ENCODE data around the gene ARRDC5.
"Not testable (repeated sequence)": the region's sequence is repeated elsewhere in the genome, so short reads cannot be mapped to it uniquely, and the experiment has no call there.

Gene ARRDC5

DNA sequence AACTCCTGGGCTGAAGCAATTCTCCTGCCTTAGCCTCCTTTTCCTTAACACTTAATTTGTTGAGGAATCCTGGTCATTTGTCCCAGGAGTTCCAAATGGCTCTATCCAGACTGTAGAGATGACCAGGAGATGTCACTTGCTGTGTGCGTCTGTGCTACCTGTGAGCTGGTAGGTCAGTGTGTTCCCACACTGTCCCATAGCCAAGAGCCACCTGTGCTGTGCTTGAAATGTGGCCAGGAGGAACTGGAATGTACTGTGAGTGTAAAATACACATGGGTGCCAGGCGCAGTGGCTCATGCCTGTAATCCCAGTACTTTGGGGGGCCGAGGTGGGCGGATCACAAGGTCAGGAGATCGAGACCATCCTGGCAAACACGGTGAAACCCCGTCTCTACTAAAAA lies 36.8 kb upstream of the ARRDC5 start:
- Histone ChIP-seq H3K79me1 (replicated peaks; ENCODE audit: low read length, poor library complexity, severe bottlenecking) (peaks cover 20% of the 10 kb centered on the region), H3K36me3 (ENCODE audit: control insufficient read depth in 1 of 2, insufficient read depth in 2 of 2, low read depth in 1 of 2, low read length in 2 of 2) (peaks cover 17 to 42% of the 10 kb centered on the region in 2 experiments), H3K4me1 (ENCODE audit: control insufficient read depth, insufficient read depth, low read depth, low read length) (no peaks in the 10 kb centered on the region), H3K4me2 (ENCODE audit: low read length, poor library complexity, severe bottlenecking) (no peak overlapping the region), H3K4ac (ENCODE audit: low read depth in 1 of 2, low read length in 2 of 2) (no peak overlapping the region), H2BK120ac (ENCODE audit: low read depth, low read length) (no peak overlapping the region), H3K23ac (ENCODE audit: low read length in 2 of 2) (no peak overlapping the region), H2BK15ac (ENCODE audit: low read depth, poor library complexity, severe bottlenecking) (no peak overlapping the region), H2BK12ac (ENCODE audit: low read length in 2 of 2) (no peak overlapping the region), H2AK5ac (ENCODE audit: low read length, severe bottlenecking) (no peak overlapping the region), H4K91ac (ENCODE audit: low read length) (no peak overlapping the region), H3K4me3 (ENCODE audit: insufficient read depth in 1 of 2, low read depth in 1 of 2, low read length in 2 of 2) (no peak overlapping the region), H3K9me3 (ENCODE audit: control insufficient read depth, low read length) (no peaks in the 10 kb centered on the region), H3K27ac (ENCODE audit: low read length, poor library complexity, severe bottlenecking) (no peak overlapping the region), H2BK5ac (ENCODE audit: low read depth, low read length, poor library complexity, severe bottlenecking) (no peak overlapping the region), H4K8ac (ENCODE audit: low read length) (no peak overlapping the region), H2AFZ (ENCODE audit: low read depth, low read length) (no peak overlapping the region), H3K9ac (ENCODE audit: low read length) (no peak overlapping the region), H3K18ac (ENCODE audit: low read depth in 1 of 2, low read length in 2 of 2) (no peak overlapping the region), H3K27me3 (ENCODE audit: control insufficient read depth in 1 of 2, insufficient read depth in 1 of 2, low read length in 2 of 2) (no peaks in the 10 kb centered on the region), H3K14ac (ENCODE audit: low read length in 2 of 2) (no peak overlapping the region)
- DNase-seq = no peak
- WGBS = over 99% methylated on average over 7 of the region's 7 CpGs

- not testable (repeated sequence) for H3K4me2 ChIP-seq (ENCODE audit: low read length, poor library complexity, severe bottlenecking); H3K23ac ChIP-seq (ENCODE audit: low read length in 2 of 2); H3K4me1 ChIP-seq (ENCODE audit: control insufficient read depth, insufficient read depth, low read depth, low read length); H2AK5ac ChIP-seq (ENCODE audit: low read length, severe bottlenecking); H2BK12ac ChIP-seq (ENCODE audit: low read length in 2 of 2); H4K8ac ChIP-seq (ENCODE audit: low read length); H3K27ac ChIP-seq (ENCODE audit: low read length, poor library complexity, severe bottlenecking); H3K4me3 ChIP-seq (ENCODE audit: insufficient read depth in 1 of 2, low read depth in 1 of 2, low read length in 2 of 2); H3K18ac ChIP-seq (ENCODE audit: low read depth in 1 of 2, low read length in 2 of 2); H3K9me3 ChIP-seq (ENCODE audit: control insufficient read depth, low read length); H4K91ac ChIP-seq (ENCODE audit: low read length); H2AFZ ChIP-seq (ENCODE audit: low read depth, low read length); H2BK15ac ChIP-seq (ENCODE audit: low read depth, poor library complexity, severe bottlenecking); H2BK5ac ChIP-seq (ENCODE audit: low read depth, low read length, poor library complexity, severe bottlenecking); H2BK120ac ChIP-seq (ENCODE audit: low read depth, low read length); H3K4ac ChIP-seq (ENCODE audit: low read depth in 1 of 2, low read length in 2 of 2); H3K9ac ChIP-seq (ENCODE audit: low read length); H3K27me3 ChIP-seq (ENCODE audit: control insufficient read depth in 1 of 2, insufficient read depth in 1 of 2, low read length in 2 of 2); DNase-seq; H3K14ac ChIP-seq (ENCODE audit: low read length in 2 of 2)
- peaks cover 19% of the 10 kb centered on the region for H3K79me1 ChIP-seq (replicated peaks; ENCODE audit: low read length, poor library complexity, severe bottlenecking)
- peaks cover 22 to 36% of the 10 kb centered on the region in 2 experiments for H3K36me3 ChIP-seq (ENCODE audit: control insufficient read depth in 1 of 2, insufficient read depth in 2 of 2, low read depth in 1 of 2, low read length in 2 of 2)
- 93% methylated on average over 3 of the region's 4 CpGs for WGBS
Observed at GRCh38 chr19:4938461-4938860, 35.8 kb upstream of the ARRDC5 start.

DNA sequence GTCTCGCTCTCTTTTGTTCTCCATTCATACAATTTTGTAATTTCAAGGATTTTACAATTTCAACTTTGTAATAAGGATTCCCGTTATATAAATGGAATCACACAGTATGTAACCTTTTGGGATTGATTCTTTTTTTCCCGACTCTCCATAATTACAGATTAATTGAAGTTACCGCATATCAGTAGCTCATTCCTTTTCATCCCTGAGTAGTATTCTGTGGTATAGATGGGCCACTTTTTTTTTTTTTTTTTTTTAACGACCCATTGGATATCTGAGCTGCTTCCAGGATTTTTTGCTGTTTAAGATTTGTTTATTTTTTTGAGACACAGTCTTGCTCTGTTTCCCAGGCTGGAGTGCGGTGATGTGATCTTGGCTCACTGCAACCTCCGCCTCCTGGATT lies 34.4 kb upstream of the ARRDC5 start:
- Histone ChIP-seq H3K9ac (ENCODE audit: low read length) (no peak overlapping the region), H3K4me3 (ENCODE audit: insufficient read depth in 1 of 2, low read depth in 1 of 2, low read length in 2 of 2) (no peak overlapping the region), H3K4me1 (ENCODE audit: control insufficient read depth, insufficient read depth, low read depth, low read length) (peaks cover 1% of the 10 kb centered on the region), H2AFZ (ENCODE audit: low read depth, low read length) (no peak overlapping the region), H3K18ac (ENCODE audit: low read depth in 1 of 2, low read length in 2 of 2) (no peak overlapping the region), H3K23ac (ENCODE audit: low read length in 2 of 2) (no peak overlapping the region), H3K27ac (ENCODE audit: low read length, poor library complexity, severe bottlenecking) (no peak overlapping the region), H3K36me3 (ENCODE audit: control insufficient read depth in 1 of 2, insufficient read depth in 2 of 2, low read depth in 1 of 2, low read length in 2 of 2) (peaks cover 32 to 34% of the 10 kb centered on the region in 2 experiments), H2BK120ac (ENCODE audit: low read depth, low read length) (no peak overlapping the region), H3K9me3 (ENCODE audit: control insufficient read depth, low read length) (no peaks in the 10 kb centered on the region), H2BK15ac (ENCODE audit: low read depth, poor library complexity, severe bottlenecking) (no peak overlapping the region), H3K14ac (ENCODE audit: low read length in 2 of 2) (no peak overlapping the region), H3K4ac (ENCODE audit: low read depth in 1 of 2, low read length in 2 of 2) (no peak overlapping the region), H2AK5ac (ENCODE audit: low read length, severe bottlenecking) (no peak overlapping the region), H3K27me3 (ENCODE audit: control insufficient read depth in 1 of 2, insufficient read depth in 1 of 2, low read length in 2 of 2) (no peaks in the 10 kb centered on the region), H2BK5ac (ENCODE audit: low read depth, low read length, poor library complexity, severe bottlenecking) (no peak overlapping the region), H3K4me2 (ENCODE audit: low read length, poor library complexity, severe bottlenecking) (no peak overlapping the region), H4K8ac (ENCODE audit: low read length) (no peak overlapping the region), H3K79me1 (replicated peaks; ENCODE audit: low read length, poor library complexity, severe bottlenecking) (peaks cover 19% of the 10 kb centered on the region), H4K91ac (ENCODE audit: low read length) (no peak overlapping the region), H2BK12ac (ENCODE audit: low read length in 2 of 2) (no peak overlapping the region)
- WGBS = 91% methylated on average over 3 of the region's 7 CpGs
- no peak for DNase-seq

DNA sequence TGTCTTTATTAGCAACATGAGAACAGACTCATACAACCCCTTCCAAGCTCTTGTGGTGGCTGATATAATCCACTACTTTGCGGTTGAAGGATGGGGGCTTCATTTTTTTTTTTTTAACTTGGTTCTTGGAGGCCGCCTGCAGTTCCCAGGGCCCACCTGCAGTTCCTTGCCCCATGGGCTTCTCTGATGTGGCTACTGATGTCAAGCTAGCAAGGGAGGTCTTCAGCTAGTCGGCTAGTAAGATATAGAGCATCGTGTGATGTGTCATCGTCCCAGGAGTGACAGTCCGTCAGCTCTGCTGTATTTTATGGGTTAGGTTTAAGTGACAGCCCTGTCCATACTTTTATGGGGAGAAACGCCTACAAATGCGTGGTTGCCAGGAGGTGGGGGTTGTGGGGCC lies 32.7 kb upstream of the ARRDC5 start:
- H2BK15ac ChIP-seq (ENCODE audit: low read depth, poor library complexity, severe bottlenecking) = no peak overlapping the region
- H3K36me3 ChIP-seq (ENCODE audit: control insufficient read depth in 1 of 2, insufficient read depth in 2 of 2, low read depth in 1 of 2, low read length in 2 of 2) = peaks cover 31 to 35% of the 10 kb centered on the region in 2 experiments
- no peaks in the 10 kb centered on the region for H3K9me3 ChIP-seq (ENCODE audit: control insufficient read depth, low read length)
- no peak overlapping the region for H3K23ac ChIP-seq (ENCODE audit: low read length in 2 of 2)
- H3K4me1 ChIP-seq (ENCODE audit: control insufficient read depth, insufficient read depth, low read depth, low read length) = peaks cover 6% of the 10 kb centered on the region
- H3K9ac ChIP-seq (ENCODE audit: low read length) = no peak overlapping the region
- H3K18ac ChIP-seq (ENCODE audit: low read depth in 1 of 2, low read length in 2 of 2) = no peak overlapping the region
- H2BK120ac ChIP-seq (ENCODE audit: low read depth, low read length) = no peak overlapping the region
- WGBS = 97% methylated on average over 8 of the region's 8 CpGs
- no peak overlapping the region for H3K14ac ChIP-seq (ENCODE audit: low read length in 2 of 2)
- no peak overlapping the region for H4K91ac ChIP-seq (ENCODE audit: low read length)
- H4K8ac ChIP-seq (ENCODE audit: low read length) = no peak overlapping the region
- no peak overlapping the region for H3K4ac ChIP-seq (ENCODE audit: low read depth in 1 of 2, low read length in 2 of 2)
- H3K4me3 ChIP-seq (ENCODE audit: insufficient read depth in 1 of 2, low read depth in 1 of 2, low read length in 2 of 2) = no peak overlapping the region
- no peak overlapping the region for H3K4me2 ChIP-seq (ENCODE audit: low read length, poor library complexity, severe bottlenecking)
- H2AFZ ChIP-seq (ENCODE audit: low read depth, low read length) = no peak overlapping the region
- H2BK12ac ChIP-seq (ENCODE audit: low read length in 2 of 2) = no peak overlapping the region
- DNase-seq = no peak
- no peak overlapping the region for H2BK5ac ChIP-seq (ENCODE audit: low read depth, low read length, poor library complexity, severe bottlenecking)
- peaks cover 17% of the 10 kb centered on the region for H3K79me1 ChIP-seq (replicated peaks; ENCODE audit: low read length, poor library complexity, severe bottlenecking)
- no peak overlapping the region for H3K27ac ChIP-seq (ENCODE audit: low read length, poor library complexity, severe bottlenecking)
- no peak overlapping the region for H2AK5ac ChIP-seq (ENCODE audit: low read length, severe bottlenecking)
- H3K27me3 ChIP-seq (ENCODE audit: control insufficient read depth in 1 of 2, insufficient read depth in 1 of 2, low read length in 2 of 2) = no peaks in the 10 kb centered on the region
